Measurements from ENCODE around the gene ARL14EPL.
A peak's percentile ranks its signal among the peaks of the same experiment; 100 is the strongest.
"Not testable (repeated sequence)": the region's sequence is repeated elsewhere in the genome, so short reads cannot be mapped to it uniquely, and the experiment has no call there.

The ARL14EPL gene

DNA sequence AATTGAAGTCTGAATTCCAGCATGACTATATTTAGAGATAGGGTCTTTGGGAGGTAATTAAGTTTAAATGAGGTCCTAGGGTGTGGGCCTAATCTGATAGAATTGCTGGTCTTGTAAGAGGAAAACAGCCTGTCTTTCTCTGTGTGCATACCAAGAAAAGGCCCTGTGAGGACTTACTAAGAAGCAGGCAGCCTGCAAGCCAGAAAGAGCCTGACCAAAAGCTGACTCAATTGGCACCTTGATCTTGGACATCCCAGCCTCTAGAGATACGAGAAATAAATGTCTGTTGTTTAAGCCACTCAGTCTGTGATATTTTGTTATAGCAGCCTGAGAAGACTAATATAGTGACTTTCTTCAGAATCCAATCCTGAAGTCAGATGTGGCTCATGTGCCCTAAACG, 14.6 kb downstream of the ARL14EPL start:
- DNase-seq (ENCODE audit: low read depth in 2 of 2), result no peak

DNA sequence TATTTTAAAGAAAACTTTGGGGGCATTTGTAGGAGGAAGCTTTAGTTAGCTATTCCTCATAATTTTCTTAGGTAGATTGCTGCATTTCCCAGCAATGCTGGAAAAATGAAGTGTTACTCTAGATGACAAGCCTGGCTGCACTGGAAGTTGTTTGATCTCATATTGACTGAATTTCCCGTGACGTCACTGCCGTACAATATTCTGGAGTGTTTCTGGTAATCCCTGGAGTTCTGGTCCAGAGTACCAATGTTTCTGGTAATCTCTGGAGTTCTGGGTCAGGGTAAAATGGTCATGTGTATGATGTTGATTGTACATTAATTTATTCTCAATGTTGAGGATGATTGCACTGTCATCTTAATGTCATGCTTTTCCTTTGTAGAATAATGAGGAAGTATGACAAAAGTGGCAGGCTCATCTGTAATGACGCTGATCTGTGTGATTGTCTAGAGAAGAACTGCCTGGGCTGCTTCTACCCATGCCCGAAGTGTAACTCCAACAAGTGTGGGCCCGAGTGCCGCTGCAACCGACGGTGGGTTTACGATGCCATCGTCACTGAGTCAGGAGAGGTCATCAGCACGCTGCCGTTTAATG, 26.2 kb downstream of the ARL14EPL start:
- no peak for DNase-seq (ENCODE audit: low read depth in 2 of 2)

DNA sequence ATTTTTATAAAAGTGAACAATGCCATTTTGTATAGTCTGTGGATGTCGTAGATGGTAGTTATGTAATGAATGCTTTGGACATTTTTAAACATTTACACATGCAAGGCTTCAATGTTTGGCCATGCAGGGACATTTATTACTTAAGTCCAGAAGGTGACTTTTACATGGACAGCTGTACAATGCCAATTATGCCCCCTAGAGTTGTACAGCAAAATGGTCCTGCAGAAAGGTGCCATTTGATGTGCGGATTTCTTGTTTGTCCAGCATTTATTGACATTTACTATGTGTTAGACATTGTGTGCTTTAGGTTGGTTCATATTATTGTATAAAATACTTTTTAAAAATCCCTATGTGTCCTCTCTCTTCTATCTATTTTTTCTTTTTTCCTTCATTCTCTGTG, 30.1 kb downstream of the ARL14EPL start:
- no peak for DNase-seq (ENCODE audit: low read depth in 2 of 2)

DNA sequence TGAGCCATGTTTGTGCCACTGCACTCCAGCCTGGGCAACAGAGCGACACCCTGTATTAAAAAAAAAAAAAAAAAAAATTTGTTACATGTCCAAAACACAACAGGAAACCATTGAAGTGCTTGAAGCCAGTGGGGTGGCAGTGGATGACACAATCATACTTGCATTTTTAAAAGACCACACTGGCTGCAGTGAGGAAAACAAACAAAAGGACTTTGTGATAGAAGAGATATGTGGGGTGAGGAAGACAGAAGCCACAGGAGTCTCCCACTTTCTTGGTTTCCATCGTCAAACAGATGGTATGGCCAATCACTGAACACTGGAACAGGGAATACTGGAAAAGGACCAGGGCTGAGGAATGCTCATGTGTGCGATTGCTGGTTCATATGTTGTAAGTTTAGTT, 31.7 kb downstream of the ARL14EPL start:
- no peak for DNase-seq (ENCODE audit: low read depth in 2 of 2)

DNA sequence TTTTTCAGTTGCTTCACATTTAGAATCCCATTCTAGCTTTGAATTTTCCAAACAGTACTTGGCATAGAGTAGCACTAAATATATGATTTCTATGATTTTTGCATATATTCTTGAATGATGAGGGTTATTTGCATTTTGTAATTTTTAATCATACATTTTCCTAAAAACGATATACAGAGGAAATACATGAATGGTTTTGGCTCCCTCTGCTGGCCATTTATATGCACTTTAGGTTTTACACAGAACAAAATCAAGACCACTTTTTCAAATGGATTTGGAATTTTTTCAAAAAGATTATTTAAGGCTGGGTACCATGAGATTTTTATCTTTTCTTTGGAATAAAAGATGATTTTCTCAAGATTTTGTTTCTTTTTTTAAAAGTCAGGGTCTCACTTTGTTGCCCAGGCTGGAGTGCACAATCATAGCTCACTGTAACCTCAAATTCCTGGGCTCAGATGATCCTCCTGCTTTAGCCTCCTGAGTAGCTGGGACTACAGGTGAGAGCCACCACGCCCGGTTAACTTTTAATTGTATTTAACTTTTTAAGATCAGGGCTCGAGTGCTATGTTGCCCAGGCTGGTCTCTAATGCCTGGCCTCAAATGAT, 35.9 kb downstream of the ARL14EPL start:
- peak; percentile 26 to 27 for DNase-seq (ENCODE audit: low read depth in 2 of 2)

DNA sequence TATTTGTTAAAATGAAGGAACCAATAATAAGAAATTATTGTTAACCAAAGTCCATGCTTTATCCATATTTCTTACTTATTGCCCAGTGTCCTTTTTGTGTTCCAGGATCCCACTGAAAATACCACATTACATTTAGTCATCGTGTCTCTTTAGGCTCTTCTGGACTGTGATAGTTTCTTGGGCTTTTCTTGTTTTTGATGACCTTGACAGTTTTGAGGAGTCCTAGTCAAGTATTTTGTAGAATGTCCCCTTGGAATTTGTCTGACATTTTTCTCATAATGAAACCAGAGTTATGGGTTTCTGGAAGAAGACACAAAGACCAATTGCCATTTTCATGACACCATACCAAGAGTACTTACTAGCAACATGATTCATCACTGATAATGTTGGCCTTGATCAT, 38.9 kb downstream of the ARL14EPL start:
- DNase-seq (ENCODE audit: low read depth in 2 of 2), result no peak

DNA sequence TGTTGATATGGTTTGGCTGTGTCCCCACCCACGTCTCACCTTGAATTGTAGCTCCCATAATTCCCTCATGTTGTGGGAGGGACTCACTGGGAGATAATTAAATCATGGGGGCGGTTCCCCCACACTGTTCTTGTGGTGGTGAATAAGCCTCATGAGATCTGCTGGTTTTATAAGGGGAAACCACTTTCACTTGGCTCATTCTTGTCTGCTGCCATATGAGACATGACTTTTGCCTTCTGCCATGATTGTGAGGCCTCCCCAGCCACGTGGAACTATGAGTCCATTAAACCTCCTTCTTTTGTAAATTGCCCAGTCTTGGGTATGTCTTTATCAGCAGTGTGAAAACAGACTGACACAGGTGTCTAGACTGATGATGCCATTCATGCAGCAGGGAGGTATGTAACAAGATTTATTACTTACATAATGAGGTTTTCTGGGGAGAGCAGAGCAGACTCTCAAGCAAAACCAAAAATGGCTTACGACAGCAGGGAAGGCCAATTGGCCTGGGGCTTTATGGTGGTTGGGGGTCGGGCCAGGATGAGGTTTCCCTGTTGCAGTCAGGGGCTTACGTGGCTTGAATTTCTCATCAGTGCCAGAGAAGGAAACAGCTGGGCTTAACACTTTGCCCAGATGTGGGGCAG, 43.0 kb downstream of the ARL14EPL start:
- no peak for DNase-seq (ENCODE audit: low read depth in 2 of 2)

DNA sequence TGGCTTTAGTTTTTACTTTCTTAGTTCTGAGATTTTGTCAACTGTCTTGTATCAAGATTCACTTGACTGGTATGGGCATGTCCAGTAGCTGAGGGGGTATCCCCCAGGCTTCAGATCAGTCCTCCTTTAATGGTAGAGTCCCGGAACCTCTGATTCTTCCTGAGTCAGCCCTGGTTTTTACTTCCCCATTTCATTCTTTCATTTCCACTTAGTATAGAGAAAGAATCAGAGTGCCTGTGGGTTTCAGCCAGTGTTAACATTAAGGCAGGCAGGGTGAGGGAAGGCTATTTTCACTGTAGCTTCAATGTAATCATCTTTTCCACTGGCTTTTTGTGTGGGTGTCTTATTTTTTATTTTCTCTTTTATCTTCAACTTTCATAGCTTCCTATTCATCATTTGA, 44.2 kb downstream of the ARL14EPL start:
- no peak for DNase-seq (ENCODE audit: low read depth in 2 of 2)

DNA sequence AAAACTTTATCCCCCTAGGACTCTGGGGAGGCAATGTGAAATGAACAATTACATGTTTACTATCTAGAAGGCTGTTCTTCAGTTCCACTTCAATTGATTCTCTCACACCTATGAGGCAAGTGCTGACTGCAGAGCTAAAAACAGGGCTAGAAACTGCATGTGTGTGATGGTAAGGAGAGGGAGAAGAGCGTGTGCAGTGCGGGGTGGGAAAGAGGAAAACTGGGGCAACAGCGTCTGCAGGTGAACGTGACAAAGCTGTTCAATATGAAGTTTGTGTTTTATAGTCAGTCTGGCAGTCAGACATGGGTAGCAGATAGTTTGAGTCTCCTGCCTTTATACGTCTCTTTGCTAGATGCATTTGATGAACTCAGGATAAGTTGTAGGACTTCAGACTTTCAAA, 45.9 kb downstream of the ARL14EPL start:
- no peak for DNase-seq (ENCODE audit: low read depth in 2 of 2)

DNA sequence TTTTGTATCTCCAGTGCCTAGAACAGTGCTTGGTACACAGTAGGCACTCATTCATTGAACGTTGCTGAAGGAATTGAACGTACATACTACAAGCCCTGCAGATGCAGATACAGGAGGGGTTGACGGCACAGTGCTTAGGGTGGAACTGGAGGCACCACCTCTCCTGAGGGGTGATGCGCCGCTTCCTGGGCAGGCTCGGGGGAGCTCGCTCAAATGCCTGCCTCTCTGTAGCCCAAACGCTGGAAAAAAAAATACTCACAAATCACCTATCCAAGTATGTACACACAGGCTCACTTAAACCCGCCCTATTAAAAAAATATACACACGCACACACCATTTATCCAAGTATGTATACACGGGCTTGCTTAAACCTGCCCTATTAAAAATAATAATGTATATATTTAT, 52.0 kb downstream of the ARL14EPL start:
- no peak for DNase-seq (ENCODE audit: low read depth in 2 of 2)

DNA sequence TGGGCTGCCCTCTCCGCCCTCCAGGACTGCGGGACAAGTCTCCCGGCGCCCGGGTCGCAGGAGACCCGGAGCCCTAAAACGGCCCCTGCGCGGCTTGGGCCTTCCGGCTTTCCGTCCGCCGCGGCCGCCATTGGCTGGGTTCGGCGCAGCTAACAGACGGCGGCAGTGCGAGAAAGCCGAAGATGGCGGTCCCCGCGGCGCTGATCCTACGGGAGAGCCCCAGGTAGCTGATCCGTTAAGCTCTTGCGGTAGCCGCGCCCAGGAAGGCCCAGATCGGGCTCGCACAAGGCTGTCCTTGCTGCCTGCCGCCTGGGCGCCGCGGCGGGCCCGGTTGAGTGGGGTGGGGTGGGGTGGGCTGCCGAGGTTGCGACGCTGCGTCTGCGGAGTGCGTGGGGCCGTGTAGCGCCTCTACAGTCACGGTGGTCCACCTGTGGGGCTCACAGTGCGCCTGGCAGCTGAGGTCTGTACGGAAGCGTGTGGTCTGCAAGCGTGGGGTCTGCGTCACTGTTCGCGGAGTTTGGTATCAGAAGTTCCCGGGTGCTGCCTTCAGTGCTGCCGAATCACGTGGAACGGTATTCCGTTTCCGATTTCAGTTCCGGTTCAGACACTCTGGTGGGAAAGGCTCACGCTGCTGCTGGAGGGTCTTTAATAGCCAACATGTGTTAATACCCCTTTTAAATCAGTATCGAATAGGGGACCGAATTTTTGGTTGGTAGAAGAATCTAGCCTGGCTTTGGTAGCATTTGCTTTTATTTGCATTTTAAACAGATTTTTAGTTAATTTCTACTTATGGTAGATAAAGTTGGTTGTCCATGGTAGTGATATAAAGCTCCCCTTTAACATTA, 52.8 kb downstream of the ARL14EPL start, which contains the start of gene COMMD10:
COMMD10 (plus strand) TSS at position 155 of the 845 bp plus-strand sequence.
- peak; percentile 47 to 52 for DNase-seq (ENCODE audit: low read depth in 2 of 2)

DNA sequence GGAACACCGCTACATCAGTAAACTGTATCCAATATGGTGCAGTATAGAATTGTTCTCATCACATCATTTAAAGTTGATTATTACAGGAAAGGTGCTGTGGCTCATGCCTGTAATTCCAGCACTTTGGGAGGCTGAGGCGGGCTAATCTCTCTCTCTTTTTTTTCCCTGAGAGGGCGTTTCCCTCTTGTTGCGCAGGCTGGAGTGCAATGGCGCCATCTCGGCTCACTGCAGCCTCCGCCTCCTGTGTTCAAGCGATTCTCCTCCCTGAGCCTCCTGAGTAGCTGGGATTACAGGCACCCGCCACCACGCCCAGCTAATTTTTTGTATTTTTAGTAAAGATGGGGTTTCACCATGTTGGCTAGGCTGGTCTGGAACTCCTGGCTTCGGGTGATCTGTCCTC, 54.0 kb downstream of the ARL14EPL start:
- DNase-seq (ENCODE audit: low read depth in 2 of 2), result not testable (repeated sequence)

DNA sequence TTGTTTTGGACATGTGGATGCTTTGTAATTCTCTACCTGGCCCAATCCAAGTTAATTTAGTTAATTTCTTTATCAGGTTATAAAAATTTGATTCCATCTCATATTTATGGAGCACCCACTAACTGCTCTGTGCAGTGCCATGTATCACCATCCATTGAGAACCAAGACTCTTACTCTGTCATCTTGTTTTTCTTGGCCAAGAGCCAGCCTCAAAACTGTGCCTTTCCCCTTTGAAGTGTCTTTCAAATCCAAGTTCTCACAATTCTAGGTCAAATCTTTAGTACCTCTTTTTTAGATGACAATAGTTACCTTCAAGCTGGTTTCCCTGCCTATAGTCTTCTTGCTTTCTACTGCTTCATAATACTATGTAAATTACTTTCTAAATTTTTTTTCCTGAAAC, 55.8 kb downstream of the ARL14EPL start:
- no peak for DNase-seq (ENCODE audit: low read depth in 2 of 2)

DNA sequence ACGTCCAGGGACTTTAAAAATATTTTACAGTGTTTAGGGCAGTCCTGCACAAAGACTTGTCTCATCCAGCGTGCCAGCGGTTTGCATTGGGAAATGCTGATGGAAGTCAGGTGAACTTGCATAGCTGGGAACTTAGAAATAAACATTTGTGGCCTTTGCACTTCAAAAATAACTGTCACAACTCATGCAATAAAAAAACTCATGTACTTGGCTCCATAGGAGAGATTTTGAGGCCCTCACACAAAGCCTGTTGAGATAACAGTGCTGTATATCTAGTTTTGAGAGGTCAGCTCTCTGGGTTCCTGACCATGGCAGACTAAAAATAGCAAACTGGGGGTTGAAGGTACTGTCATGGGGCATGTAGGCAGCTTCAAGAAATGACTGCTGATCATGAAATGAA, 58.0 kb downstream of the ARL14EPL start:
- no peak for DNase-seq (ENCODE audit: low read depth in 2 of 2)

DNA sequence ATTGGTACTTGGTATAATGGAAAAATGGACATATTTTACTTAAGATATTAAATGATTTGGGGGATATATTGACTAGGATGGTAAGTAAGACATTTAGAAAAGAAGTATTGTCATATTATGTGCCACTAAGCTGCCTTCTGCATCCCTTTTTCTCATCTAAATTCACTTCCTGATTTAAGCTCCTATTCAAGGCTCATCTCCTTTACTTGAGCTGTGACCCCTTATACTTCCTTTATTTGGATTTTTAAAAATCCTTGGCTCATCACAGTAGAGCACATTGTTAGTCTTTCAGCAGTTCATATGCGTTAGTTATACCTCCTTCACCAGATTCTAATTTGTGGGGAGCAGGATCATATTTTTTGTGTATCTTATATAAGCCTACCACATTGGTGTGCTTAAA, 59.1 kb downstream of the ARL14EPL start:
- no peak for DNase-seq (ENCODE audit: low read depth in 2 of 2)

DNA sequence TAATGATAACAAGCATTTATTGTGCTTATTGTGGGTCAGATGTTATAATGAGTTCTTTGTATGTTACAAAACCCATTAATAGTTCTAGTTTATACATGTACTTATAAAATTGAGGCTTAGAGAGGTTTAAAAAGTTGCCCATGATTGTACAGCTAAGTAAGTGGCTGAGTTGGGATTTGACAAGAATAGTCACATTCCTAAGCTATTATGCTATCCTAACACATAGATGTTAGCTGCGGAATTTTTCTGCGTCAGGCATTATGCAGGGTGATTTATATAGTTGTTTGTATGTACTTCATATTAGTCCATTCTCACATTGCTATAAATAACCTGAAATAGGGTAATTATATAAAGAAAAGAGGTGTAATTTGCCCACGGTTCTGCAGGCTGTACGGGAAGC, 65.0 kb downstream of the ARL14EPL start:
- DNase-seq (ENCODE audit: low read depth in 2 of 2), result no peak

DNA sequence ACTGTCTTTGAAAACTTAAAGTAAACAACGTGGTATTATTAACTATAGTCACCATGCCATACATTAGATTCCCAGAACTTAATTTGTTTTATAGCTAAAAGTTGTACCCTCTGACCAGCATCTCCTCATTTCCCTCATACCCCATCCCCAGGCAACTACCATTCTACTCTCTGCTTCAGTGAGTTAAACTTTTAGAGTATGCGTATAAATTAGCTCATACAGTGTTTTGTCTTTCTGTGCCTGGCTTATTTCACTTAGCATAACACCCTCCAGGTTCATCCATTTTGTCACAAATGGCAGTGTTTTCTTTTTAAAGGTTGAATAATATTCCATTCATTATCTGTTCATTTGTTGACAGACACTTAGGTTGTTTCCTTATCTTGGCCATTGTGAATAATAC, 66.7 kb downstream of the ARL14EPL start:
- no peak for DNase-seq (ENCODE audit: low read depth in 2 of 2)

DNA sequence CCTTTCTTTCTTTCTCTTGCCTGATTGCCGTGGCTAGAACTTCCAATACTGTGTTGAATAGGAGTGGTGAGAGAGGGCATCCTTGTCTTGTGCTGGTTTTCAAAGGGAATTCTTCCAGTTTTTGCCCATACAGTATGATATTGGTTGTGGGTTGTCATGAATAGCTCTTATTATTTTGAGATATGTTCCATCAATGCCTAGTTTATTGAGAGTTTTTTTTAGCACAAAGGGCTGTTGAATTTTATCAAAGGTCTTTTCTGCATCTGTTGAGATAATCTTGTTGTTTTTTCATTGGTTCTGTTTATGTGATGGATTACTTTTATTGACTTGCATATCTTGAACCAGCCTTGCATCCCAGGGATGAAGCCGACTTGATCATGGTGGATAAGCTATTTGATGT, 72.7 kb downstream of the ARL14EPL start:
- DNase-seq (ENCODE audit: low read depth in 2 of 2), result not testable (repeated sequence)
